Eye (tissue), 1 donor: ENCODE data around the gene MADD.

Source experiments
- DNase-seq: peaks from one replicate; pipeline ENCODE4 v3.0.0-alpha.2; 2015

The MADD gene

GRCh38 chr11:47269829-47270305, at the start of gene MADD:
MADD (plus strand) TSS chr11:47270133.
- peak; percentile 92 for DNase-seq

- no peak for DNase-seq
These were observed 49.5 kb upstream of the MADD start for GRCh38 chr11:47220401-47220821.

- DNase-seq = no peak
These were observed 47.2 kb upstream of the MADD start for GRCh38 chr11:47222696-47223095.

GRCh38 chr11:47225552-47226400, 44.2 kb upstream of the MADD start:
- DNase-seq = no peak

- no peak for DNase-seq
These were observed 40.8 kb upstream of the MADD start for GRCh38 chr11:47229161-47229560.

- no peak for DNase-seq
These were observed 36.9 kb upstream of the MADD start for GRCh38 chr11:47233051-47233450.

GRCh38 chr11:47233989-47234668, 35.8 kb upstream of the MADD start:
- DNase-seq = no peak

- no peak for DNase-seq
These were observed 35.2 kb upstream of the MADD start for GRCh38 chr11:47234669-47235100.

- no peak for DNase-seq
These were observed 34.8 kb upstream of the MADD start for GRCh38 chr11:47235163-47235562.

GRCh38 chr11:47236482-47236881, 33.5 kb upstream of the MADD start:
- DNase-seq = peak; percentile 31

- DNase-seq = no peak
These were observed 30.1 kb upstream of the MADD start for GRCh38 chr11:47239852-47240251.

- DNase-seq = no peak
These were observed 28.1 kb upstream of the MADD start for GRCh38 chr11:47241841-47242301.

- no peak for DNase-seq
These were observed 27.2 kb upstream of the MADD start for GRCh38 chr11:47242596-47243192.

GRCh38 chr11:47243454-47243853, 26.5 kb upstream of the MADD start:
- DNase-seq = no peak

- DNase-seq = no peak
These were observed 25.2 kb upstream of the MADD start for GRCh38 chr11:47244448-47245350.

GRCh38 chr11:47245611-47246357, 24.1 kb upstream of the MADD start:
- DNase-seq = no peak

- DNase-seq = no peak
These were observed 22.4 kb upstream of the MADD start for GRCh38 chr11:47247502-47247901.

GRCh38 chr11:47248304-47248663, 21.6 kb upstream of the MADD start:
- no peak for DNase-seq

GRCh38 chr11:47248664-47249377, 21.1 kb upstream of the MADD start, which contains the start of gene ACP2:
ACP2 (minus strand) TSS chr11:47248814; CDS start chr11:47248789, 25 bp downstream.
- DNase-seq = peak; percentile 96

- no peak for DNase-seq
These were observed 20.6 kb upstream of the MADD start for GRCh38 chr11:47249378-47249715.

- DNase-seq = no peak
These were observed 18.2 kb upstream of the MADD start for GRCh38 chr11:47251751-47252150.
